Measurements from ENCODE around the gene LRP1B. TPM values are rescaled to one million over a fixed set of nuclear protein-coding genes. Genes with fewer than 3 reads are reported as not detected.

Gene LRP1B
- total RNA-seq, 3 donors from 2014 or later = 2.3 to 29.8 (median 21.8) TPM

DNA sequence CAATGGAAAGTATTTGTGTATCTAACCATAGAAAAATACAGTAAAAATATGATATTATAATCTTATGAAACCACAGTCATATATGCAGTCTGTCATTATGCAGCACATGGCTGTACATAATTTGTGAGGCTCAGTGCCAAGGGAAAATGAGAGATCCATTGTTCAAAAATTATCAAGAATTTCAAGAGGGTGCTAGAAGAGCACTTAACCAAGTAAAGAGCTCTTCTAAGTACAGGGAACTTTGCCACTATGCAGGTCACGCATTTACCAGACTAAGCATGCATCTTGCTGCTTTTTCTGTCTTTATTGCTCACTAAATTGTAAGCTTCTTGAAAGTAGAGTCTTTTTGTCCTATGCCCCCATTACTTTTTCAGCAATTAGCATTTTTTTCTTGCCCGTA lies 438.0 kb downstream of the LRP1B start:
- no peaks in the 10 kb centered on the region for H3K4me1 ChIP-seq
- TF ChIP-seq POLR2AphosphoS5 (IDR thresholded peaks at IDR 0.05) (no peak), CTCF (IDR thresholded peaks at IDR 0.05) (no peak), POLR2A (IDR thresholded peaks at IDR 0.05) (no peak)
- H3K9me3 ChIP-seq = no peaks in the 10 kb centered on the region
- H3K36me3 ChIP-seq = no peaks in the 10 kb centered on the region
- no peak overlapping the region for H3K4me3 ChIP-seq
- DNase-seq (ENCODE audit: low spot score in 2 of 2) = no peak
- intact Hi-C loops (cut with DNase I; ENCODE audit: low total_unique reads) = no loop called here
- H3K27me3 ChIP-seq = no peaks in the 10 kb centered on the region
- no peak overlapping the region for H3K27ac ChIP-seq

DNA sequence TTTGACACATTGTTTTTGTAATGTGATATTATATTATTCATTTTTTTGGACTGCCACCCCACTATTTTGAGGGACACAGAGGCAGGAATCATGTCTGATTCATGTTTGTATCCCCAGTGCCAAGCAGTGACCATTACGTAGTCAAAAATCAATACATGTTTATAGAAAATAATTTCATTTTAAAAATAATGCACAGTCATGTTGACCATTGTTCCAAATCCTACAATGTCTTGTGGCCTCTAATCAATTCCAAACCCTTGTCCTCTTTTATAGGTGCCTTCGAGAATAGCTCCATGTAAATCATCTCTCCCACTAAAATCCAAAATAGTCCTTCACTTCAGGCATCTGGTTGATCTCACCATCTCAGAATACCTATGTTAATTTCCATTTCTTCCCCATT lies 454.7 kb downstream of the LRP1B start:
- Histone ChIP-seq H3K4me1 (no peaks in the 10 kb centered on the region), H3K9me3 (no peaks in the 10 kb centered on the region), H3K27ac (no peak overlapping the region), H3K27me3 (no peaks in the 10 kb centered on the region), H3K36me3 (no peaks in the 10 kb centered on the region), H3K4me3 (no peak overlapping the region)
- TF ChIP-seq POLR2A (IDR thresholded peaks at IDR 0.05) (no peak), POLR2AphosphoS5 (IDR thresholded peaks at IDR 0.05) (no peak), CTCF (IDR thresholded peaks at IDR 0.05) (no peak)
- DNase-seq (ENCODE audit: low spot score in 2 of 2) = no peak
- intact Hi-C loops (cut with DNase I; ENCODE audit: low total_unique reads) = no loop called here

GRCh38 chr2:141666191-141666590 lies 464.6 kb downstream of the LRP1B start:
- no peaks in the 10 kb centered on the region for H3K4me1 ChIP-seq
- H3K27me3 ChIP-seq = no peaks in the 10 kb centered on the region
- DNase-seq (ENCODE audit: low spot score in 2 of 2) = no peak
- H3K9me3 ChIP-seq = peaks cover 3 to 16% of the 10 kb centered on the region in 2 donors
- H3K36me3 ChIP-seq = no peaks in the 10 kb centered on the region
- no peak for TF ChIP-seq POLR2AphosphoS5 (IDR thresholded peaks at IDR 0.05)
- no peak for TF ChIP-seq POLR2A (IDR thresholded peaks at IDR 0.05)
- no peak for TF ChIP-seq CTCF (IDR thresholded peaks at IDR 0.05)
- intact Hi-C loops (cut with DNase I; ENCODE audit: low total_unique reads) = loop anchor here (5.0 kb wide), 1 partner anchor 1834 kb away; no protein-coding TSS in a partner anchor
- H3K4me3 ChIP-seq = no peak overlapping the region
- H3K27ac ChIP-seq = no peak overlapping the region

DNA sequence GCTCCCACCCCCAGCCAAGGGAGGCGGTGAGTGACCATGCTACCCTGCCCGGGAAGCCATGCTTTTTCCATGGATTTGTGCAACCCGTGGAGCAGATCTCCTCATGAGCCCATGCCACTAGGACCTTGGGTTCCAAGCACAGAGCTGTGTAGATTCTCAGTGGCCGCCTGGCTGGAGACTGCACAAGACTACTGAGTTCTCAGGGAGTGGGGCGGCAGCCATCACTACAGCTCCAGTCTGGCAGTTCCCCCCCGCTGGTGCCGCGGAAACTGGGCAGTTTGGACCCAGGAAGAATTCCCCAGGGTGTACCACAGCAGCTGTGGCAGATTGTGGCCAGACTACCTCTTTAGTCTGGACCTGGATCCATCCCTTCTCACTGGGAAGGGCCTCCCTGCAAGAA lies 470.6 kb downstream of the LRP1B start:
- H3K36me3 ChIP-seq = no peaks in the 10 kb centered on the region
- intact Hi-C loops (cut with DNase I; ENCODE audit: low total_unique reads) = no loop called here
- no peak for TF ChIP-seq POLR2A (IDR thresholded peaks at IDR 0.05)
- no peak for TF ChIP-seq CTCF (IDR thresholded peaks at IDR 0.05)
- TF ChIP-seq POLR2AphosphoS5 (IDR thresholded peaks at IDR 0.05) = no peak
- no peak overlapping the region for H3K4me3 ChIP-seq
- no peak for DNase-seq (ENCODE audit: low spot score in 2 of 2)
- H3K27me3 ChIP-seq = no peaks in the 10 kb centered on the region
- H3K4me1 ChIP-seq = no peaks in the 10 kb centered on the region
- peaks cover 3 to 12% of the 10 kb centered on the region in 2 donors for H3K9me3 ChIP-seq
- H3K27ac ChIP-seq = no peak overlapping the region

DNA sequence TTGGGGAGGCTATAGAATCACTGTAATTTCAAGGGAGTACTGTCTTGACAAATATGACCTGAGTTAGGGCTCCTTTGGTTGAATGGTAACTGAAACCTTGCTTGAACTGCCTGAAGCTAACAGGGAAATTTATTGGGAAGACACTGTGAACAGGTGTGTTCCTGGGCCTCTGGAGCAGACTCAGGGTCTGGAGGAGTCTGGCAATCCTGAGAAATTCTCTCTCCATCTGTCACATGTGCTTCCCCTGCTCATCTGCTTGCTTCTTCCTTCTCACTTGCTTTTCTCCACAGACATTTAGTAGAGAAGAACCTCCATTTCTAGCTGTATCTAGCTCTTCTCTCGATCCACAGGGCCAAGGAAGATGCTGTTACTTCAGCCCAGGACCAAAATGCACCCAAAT lies 476.5 kb downstream of the LRP1B start:
- no peak overlapping the region for H3K4me3 ChIP-seq
- DNase-seq (ENCODE audit: low spot score in 2 of 2) = no peak
- TF ChIP-seq POLR2AphosphoS5 (IDR thresholded peaks at IDR 0.05) (no peak), POLR2A (IDR thresholded peaks at IDR 0.05) (no peak), CTCF (IDR thresholded peaks at IDR 0.05) (no peak)
- no peaks in the 10 kb centered on the region for H3K27me3 ChIP-seq
- intact Hi-C loops (cut with DNase I; ENCODE audit: low total_unique reads) = no loop called here
- no peaks in the 10 kb centered on the region for H3K4me1 ChIP-seq
- H3K36me3 ChIP-seq = no peaks in the 10 kb centered on the region
- no peaks in the 10 kb centered on the region for H3K9me3 ChIP-seq
- no peak overlapping the region for H3K27ac ChIP-seq

Measured in breast epithelium (tissue), 4 donors.